NCI-H82 treated with DMSO at 0.1 percent for 48 hours (cell line): ENCODE results near the gene GALT.

Source experiments
- DNase-seq: peaks from one replicate; lab custom pipeline; 2025; ENCODE audit not compliant: unreplicated experiment; lab: John Stamatoyannopoulos, UW

Gene GALT

DNA sequence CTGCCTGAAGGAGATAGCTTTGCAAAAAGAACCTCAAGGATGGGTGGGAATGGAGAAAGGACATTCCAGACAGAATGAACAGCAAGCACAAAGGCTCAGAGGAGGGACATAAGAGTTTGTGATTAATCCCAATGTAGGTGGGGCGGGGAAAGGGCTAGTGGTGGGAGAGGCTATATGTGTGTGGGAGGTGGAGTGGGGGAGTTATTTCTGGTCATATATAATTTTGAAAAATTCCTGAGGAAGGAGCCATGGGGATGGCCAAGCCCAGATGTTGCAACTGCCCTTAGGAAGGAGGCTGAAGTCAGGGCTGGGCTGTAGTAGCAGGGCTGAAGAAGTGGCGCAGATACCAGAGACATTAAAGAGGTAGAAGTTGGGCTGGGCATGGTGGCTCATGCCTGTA lies 29.4 kb downstream of the GALT start:
- no peak for DNase-seq

DNA sequence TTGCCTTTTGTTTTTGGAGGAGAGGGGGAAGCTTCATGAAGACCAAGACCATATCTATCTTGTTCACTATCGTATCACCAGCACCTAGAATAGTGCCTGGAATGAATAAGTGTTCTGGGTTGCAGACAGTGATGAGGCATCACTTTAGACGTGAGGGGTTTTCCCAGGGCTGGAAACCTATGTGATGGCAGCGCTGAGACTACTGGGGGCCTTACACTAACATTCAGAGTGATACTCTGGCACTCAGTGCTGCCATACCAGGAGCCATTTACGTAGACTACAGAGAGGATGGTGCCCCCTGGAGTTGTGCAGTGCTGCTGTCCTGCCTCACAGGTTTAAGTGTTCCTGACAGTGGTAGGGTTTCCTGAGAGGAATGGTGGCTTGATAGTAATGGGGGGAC lies 37.7 kb downstream of the GALT start:
- no peak for DNase-seq

DNA sequence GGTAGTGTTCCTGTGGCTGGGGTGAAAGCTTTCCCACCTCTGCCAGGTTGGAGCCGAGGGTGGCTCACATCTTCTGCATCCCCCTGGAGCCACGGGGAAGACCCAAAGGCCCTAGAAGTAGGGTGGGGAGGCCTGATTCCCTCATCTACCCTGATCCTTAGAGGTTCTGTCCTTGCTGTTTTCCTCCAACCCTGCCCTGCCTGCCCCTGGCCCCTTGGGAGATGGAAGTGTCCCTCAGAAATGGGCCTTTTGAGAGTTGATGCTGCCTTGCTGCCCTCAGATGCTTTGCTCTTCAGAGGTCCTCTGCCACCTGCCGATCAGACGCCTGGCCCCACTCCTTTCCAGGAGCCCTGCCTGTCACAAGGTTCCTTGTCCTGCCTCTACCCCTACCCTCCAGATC lies 38.3 kb downstream of the GALT start:
- no peak for DNase-seq

DNA sequence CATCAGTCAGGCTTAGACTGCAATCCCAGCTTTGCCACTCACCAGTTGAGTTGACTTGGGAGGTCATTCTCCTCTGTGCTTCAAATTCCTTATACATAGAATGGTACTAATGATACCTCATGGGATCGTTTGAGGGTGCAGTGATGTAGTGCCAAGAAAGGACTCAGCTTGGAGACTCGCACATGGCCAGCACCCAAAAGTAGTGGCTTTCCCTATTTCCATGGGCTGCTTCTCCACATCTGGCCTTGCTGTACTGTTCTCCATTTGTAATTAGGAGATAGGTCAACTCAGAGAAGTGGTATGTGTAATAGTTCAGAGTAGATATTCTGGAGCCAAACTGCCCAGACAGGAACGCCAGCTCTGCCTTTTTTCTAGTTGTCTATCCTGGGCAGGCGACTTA lies 39.1 kb downstream of the GALT start:
- DNase-seq: no peak

DNA sequence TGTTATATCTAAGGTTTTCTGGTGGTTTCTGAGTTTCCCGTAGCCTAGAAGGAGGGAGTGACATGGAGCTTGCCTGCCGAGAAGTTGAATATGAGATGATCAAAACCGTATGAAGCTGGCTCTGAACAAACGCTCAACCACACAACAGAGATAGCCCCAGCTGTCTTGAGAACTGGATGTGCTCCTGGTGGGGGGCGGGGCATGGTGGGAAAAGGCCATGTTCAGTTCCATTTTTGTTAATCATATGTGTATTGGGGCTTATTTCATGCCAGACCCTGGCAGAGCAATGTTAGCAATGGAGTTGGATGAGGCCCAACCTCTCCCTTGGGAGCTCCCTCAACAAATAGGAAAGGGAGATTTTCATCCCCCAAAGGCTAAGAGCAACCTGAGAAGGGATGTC lies 39.8 kb downstream of the GALT start:
- no peak for DNase-seq

DNA sequence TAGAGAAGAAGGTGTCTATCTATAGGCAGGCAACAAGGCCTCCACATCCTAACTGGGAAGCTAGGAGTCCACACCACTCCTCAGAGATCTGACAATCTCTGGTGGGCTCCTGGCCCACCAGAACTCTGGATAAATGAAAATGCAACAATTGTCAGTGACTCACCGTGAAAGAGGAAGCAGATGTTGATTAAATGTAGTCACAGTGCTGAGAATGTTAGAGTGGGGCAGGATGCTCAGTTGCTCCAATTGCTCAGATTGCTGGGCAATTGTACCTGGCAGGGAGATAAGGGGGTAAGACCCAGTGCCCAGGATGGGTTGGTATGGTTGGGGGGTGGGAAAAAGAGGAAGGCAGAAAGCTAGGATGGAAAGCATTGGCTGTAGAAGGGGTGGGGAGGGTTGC lies 40.3 kb downstream of the GALT start:
- DNase-seq: no peak

DNA sequence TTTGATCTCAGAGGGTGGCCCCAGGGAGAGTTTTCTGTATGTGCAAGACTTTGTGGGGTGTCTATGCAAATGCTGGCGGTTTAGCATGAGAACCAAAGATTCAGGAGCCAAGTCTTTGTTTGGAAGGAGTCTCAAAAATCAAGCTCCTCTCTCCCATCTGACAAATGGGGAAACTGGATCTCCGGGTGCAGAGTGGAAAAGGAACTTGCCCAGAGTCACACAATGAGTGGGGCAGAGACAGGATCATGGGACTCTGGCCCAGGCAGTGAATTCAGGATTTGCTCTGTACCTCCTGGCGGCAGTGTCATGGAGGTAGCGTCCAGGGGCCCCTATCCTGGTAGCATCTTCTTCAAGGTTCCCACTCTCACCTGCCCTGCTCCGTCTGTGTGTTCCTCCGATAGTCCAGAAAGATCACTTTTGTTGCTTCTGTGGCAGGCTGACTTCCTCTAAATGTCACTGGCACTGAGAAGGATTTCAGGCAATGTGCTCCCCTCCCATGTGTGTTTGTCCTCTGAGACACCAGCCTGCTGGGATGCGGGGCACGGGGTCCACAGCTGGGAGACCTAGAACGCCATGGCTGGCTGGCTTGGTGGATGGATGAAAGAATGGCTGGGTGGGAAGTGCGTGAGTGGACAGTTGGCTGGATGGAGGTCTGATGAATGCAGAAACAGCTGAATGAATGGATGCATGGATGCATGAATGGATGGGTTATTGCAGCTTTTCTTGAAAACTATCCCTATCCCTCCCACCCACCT lies 41.0 kb downstream of the GALT start:
- DNase-seq: no peak

DNA sequence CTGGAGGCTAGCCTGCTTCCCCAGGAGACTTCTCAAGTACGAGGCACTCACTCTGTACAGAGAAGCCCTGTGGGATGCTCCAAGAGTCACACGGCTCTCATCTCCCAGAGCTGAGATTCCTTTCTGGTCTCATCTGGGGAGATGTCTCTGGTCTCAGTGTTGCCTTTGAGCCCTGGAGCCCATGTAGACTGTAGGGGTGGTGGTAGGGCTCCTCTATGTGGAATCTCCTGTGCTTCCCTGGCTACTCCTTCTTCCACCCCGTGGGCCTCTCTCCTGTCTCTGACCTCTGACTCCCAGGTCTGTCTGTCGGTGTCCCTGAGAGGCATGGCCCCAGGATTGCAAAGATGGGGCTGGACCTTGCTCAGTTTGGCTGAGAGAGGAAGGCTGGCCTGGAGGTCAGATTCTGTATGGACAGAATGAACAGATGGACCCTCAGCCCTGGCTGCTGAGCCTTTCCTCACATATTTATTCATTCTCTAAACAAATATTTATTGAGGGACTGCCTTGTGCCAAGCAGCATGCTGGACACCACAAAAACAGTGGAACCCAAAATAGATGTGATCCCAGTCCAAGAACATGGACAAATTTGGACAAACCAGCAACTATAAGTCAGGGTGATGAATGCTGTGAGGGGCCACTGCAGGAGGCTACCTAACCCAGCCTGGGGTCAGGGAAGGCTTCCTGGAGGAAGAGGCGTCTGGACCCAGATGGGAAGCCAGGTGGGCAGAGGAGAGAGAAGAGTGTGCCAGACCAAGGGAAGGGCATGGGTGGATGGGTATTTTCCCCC lies 42.0 kb downstream of the GALT start:
- DNase-seq: no peak

DNA sequence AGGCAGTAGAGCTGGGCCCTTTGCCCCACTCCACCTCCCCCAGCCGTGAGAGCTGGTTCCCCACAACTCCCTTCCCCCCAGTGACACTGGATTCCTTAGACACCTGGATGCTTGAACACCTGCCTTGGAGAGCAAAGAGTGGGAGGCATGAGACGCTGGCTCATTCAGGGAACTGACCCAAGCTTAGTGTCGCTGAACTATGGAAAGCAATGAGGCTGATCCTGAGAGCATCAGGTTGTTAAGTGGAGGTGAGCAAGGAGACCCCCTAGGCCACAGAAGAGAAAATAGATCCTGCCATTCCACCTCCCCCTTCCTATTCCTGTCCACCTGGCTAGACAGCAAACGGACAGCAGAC lies 42.6 kb downstream of the GALT start:
- DNase-seq: no peak

DNA sequence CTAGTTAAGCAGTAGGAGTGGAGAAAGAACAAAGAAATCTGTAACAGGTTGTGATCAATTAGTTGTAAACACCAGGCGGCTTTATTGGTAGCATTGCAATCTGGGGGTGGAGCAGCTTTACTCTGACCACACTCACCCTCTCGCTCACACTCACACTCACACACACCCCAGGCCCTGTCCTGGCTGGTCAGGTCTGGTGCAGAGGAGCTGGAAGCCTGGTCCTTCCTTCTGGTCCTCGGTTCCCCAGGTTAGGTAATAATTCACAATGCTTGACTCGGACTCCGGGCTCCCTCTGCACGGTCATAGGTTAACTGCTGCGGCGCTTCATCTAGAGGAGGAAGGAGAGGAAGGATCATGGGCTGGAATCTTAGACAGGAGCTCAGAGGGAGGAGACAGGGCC lies 43.0 kb downstream of the GALT start:
- DNase-seq: no peak

DNA sequence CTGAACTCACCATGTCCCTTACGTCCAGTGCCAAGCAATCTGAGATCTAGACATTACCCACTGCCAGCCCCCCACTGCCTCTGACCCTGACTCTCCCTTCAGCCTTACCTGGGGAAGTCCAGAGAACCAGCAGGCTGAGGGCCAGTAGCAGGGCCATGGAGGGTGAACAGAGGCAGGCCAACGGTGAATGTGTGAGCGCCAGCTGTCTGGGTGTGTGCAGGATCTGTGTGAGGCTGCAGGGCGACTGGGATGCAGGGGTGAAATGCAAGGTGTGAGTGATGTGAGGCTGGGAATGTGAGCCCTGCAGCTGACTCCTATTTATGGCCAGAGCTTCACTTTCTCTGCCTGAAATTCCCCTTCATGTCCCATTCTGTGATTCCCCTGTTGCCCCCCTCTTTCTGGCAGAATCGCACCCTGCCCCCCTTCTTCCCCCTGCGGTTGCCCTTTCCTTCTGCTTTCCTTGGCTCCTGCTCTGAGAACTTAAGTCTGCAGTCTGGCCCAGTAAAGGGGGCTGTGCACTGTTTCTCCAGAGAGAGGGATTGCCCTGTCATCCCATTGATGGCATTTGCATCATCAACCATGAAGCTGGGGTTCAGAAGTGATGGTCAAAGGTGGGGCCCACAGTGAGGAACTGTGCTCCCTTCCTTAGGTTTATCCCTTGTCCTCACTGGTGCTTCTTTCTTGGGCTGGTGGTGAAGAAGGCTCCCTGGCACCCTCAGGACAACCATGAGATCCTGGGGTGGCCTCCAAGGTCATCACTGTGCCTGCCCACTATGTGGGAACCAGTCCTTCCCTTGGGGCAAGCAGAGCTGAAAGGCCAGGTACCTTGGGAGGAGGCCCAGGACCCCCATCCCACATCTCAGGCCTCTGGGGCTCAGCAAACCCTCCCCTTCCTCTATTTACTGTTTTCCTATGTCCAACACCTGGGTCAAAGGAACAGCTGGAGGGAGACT lies 44.8 kb downstream of the GALT start, which contains the start of gene CCL19:
Gene CCL19 (minus strand): TSS at position 294 of the 953 bp plus-strand sequence. CDS start 137 bp downstream, at position 157.
- no peak for DNase-seq

DNA sequence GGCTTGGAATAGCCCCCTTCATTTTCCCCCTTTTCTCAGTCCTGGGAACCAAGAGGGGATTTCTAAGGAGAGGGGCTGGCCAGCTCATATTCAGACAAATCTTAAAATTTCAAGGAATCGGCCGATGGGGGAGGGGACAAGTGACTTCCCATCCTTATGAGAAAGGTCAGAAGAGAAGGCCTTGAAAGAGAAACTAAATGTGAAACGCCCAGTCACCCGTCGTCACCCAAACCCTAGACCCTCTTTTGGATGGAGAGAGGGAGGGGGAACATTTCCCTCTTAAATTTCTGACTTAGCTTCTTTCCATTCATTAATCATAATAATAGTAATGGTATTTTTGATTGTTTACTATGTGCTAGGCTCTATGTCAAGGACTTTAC lies 45.5 kb downstream of the GALT start:
- DNase-seq: no peak

DNA sequence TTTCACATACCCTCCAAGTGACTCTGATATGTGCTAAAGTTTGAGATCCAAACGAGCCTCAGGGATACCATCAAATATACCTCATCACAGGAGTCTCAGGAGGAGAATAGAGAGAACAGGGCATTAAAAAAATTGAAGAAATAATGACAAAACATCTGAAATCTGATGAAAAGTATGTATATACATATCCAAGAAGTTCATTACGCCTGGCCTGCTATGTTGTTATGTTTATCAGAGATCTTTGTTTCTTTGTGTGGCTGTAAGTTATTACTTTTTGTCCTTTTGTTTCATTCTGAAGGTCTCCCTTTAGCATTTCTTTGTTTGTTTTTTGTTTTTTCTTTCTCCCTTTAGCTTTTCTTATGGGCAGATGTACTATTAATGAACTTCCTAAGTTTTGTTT lies 47.1 kb downstream of the GALT start:
- DNase-seq: no peak

DNA sequence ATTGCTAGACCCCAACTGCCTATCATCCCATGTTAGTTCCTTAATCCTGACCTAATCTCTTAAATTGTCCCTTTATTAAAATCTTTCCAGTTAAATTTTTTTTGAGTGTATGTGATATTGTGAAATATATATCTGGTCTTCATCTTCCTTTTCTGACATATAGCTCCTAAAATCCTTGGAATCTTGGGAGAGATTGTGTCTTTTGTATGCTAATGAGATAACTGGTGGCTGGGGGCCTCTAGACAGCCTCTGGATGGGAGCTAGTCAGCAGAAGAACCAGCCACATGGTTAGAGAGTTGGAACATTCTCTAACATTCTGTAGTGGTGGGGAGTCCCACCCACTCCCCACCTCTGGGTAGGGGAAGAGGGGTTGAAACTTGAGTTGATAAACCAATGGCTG lies 48.3 kb downstream of the GALT start:
- no peak for DNase-seq
